SK-N-MC (cell line): Measurements from ENCODE around the gene DNAI1.

ENCODE experiments used
- DNase-seq: peaks from one replicate; pipeline ENCODE4 v3.0.0-alpha.2; 2011; ENCODE audit warnings: low read depth, low spot score
- H3K27ac ChIP-seq: fragments of 200-600 bp; sonication (generic); 2 replicates; pipeline ENCODE4 v1.5.1; 2016; ENCODE audit warnings: mixed run types
- H3K36me3 ChIP-seq: fragments of 200-600 bp; sonication (generic); 2 replicates; pipeline ENCODE4 v1.6.1; 2017; ENCODE audit warnings: antibody characterized with exemption, low read length, mixed read lengths; ENCODE audit not compliant: insufficient read depth
- H3K4me3 ChIP-seq: fragments of 200-600 bp; sonication (generic); 2 replicates; pipeline ENCODE4 v1.5.1; 2016
- H3K9ac ChIP-seq: fragments of 200-600 bp; sonication (generic); 2 replicates; pipeline ENCODE4 v1.8.0; 2017; ENCODE audit warnings: mixed run types, mixed read lengths; ENCODE audit not compliant: insufficient read length
- H3K9me3 ChIP-seq: fragments of 200-600 bp; sonication (generic); 2 replicates; pipeline ENCODE4 v1.6.1; 2017; ENCODE audit warnings: low read depth, mild to moderate bottlenecking, antibody characterized with exemption, low read length, moderate library complexity, mixed read lengths
- EZH2 ChIP-seq: fragments of 200-600 bp; sonication (generic); IDR thresholded peaks from one replicate; pipeline ENCODE4 v1.6.1; 2017; ENCODE audit warnings: antibody characterized with exemption
- FOXP2 ChIP-seq: optimal IDR thresholded peaks from 2 replicates; pipeline ENCODE3; 2011; ENCODE audit warnings: mild to moderate bottlenecking, moderate library complexity; ENCODE audit not compliant: insufficient read depth; ENCODE audit errors: extremely low read length, control extremely low read depth
- POLR2AphosphoS5 ChIP-seq: IDR thresholded peaks from 2 replicates; pipeline ENCODE4 v1.6.1; 2012; ENCODE audit warnings: mild to moderate bottlenecking, low read depth, low read length, borderline replicate concordance

The DNAI1 gene

GRCh38 chr9:34546102-34546833, 87.7 kb downstream of the DNAI1 start:
- no peaks in the 10 kb centered on the region for H3K36me3 ChIP-seq
- no peak for DNase-seq
- no peak overlapping the region for H3K27ac ChIP-seq
- H3K9ac ChIP-seq = no peak overlapping the region
- no peak for TF ChIP-seq EZH2
- no peak for TF ChIP-seq POLR2AphosphoS5
- no peak for TF ChIP-seq FOXP2
- no peaks in the 10 kb centered on the region for H3K9me3 ChIP-seq
- no peak overlapping the region for H3K4me3 ChIP-seq

- no peak for TF ChIP-seq POLR2AphosphoS5
- TF ChIP-seq EZH2 = no peak
- no peak for TF ChIP-seq FOXP2
- no peak for DNase-seq
Measured at GRCh38 chr9:34546834-34547827, 88.5 kb downstream of the DNAI1 start.

GRCh38 chr9:34547960-34548611, 89.5 kb downstream of the DNAI1 start:
- H3K4me3 ChIP-seq = no peak overlapping the region
- DNase-seq = no peak
- no peaks in the 10 kb centered on the region for H3K9me3 ChIP-seq
- H3K27ac ChIP-seq = no peak overlapping the region
- no peaks in the 10 kb centered on the region for H3K36me3 ChIP-seq
- H3K9ac ChIP-seq = no peak overlapping the region
- TF ChIP-seq POLR2AphosphoS5 = no peak
- no peak for TF ChIP-seq EZH2

More at GRCh38 chr9:34546834-34547827, 88.5 kb downstream of the DNAI1 start:
- Histone ChIP-seq H3K9me3 (no peaks in the 10 kb centered on the region), H3K27ac (no peak overlapping the region), H3K36me3 (no peaks in the 10 kb centered on the region), H3K9ac (no peak overlapping the region), H3K4me3 (no peak overlapping the region)

- H3K27ac ChIP-seq = no peak overlapping the region
- H3K36me3 ChIP-seq = no peaks in the 10 kb centered on the region
- no peak for DNase-seq
- TF ChIP-seq FOXP2 = no peak
- no peak overlapping the region for H3K4me3 ChIP-seq
- H3K9me3 ChIP-seq = no peaks in the 10 kb centered on the region
- H3K9ac ChIP-seq = no peak overlapping the region
Measured at GRCh38 chr9:34549407-34549732, 90.8 kb downstream of the DNAI1 start.

- Histone ChIP-seq H3K4me3 (no peak overlapping the region), H3K9ac (no peak overlapping the region), H3K27ac (no peak overlapping the region), H3K36me3 (no peaks in the 10 kb centered on the region), H3K9me3 (no peaks in the 10 kb centered on the region)
- DNase-seq = no peak
- TF ChIP-seq EZH2 (no peak), FOXP2 (no peak), POLR2AphosphoS5 (no peak)
Measured at GRCh38 chr9:34550016-34550680, 91.5 kb downstream of the DNAI1 start.

- no peak for DNase-seq
Measured at GRCh38 chr9:34550681-34551270, 92.2 kb downstream of the DNAI1 start.

GRCh38 chr9:34551751-34552605, 93.4 kb downstream of the DNAI1 start:
- Histone ChIP-seq H3K9ac (no peak overlapping the region), H3K9me3 (no peaks in the 10 kb centered on the region), H3K27ac (no peak overlapping the region), H3K4me3 (no peak overlapping the region), H3K36me3 (no peaks in the 10 kb centered on the region)
- no peak for TF ChIP-seq POLR2AphosphoS5
- no peak for TF ChIP-seq EZH2
- TF ChIP-seq FOXP2 = no peak
- DNase-seq = no peak

More at GRCh38 chr9:34550681-34551270, 92.2 kb downstream of the DNAI1 start:
- no peak overlapping the region for H3K9ac ChIP-seq
- no peak for TF ChIP-seq POLR2AphosphoS5
- no peak for TF ChIP-seq EZH2
- TF ChIP-seq FOXP2 = no peak
- no peaks in the 10 kb centered on the region for H3K36me3 ChIP-seq
- H3K27ac ChIP-seq = no peak overlapping the region
- no peak overlapping the region for H3K4me3 ChIP-seq
- H3K9me3 ChIP-seq = no peaks in the 10 kb centered on the region
